Ascending aorta (tissue), 2 donors: ENCODE measurements around the gene PRPH. TPM values are rescaled to one million over a fixed set of nuclear protein-coding genes. Genes with fewer than 3 reads are reported as not detected.
"Not testable (repeated sequence)": the region's sequence is repeated elsewhere in the genome, so short reads cannot be mapped to it uniquely, and the experiment has no call there.

Experiments used
- DNase-seq, 2 donors: peaks; one replicate each; pipeline ENCODE4 v3.0.0-alpha.2; 2019; ENCODE audit warnings: low spot score in 2 of 2
- H3K27ac ChIP-seq, 2 donors: fragments of 200-600 bp; sonication (generic); one replicate each; pipeline ENCODE4 v1.5.1; 2016 to 2017; ENCODE audit warnings: mild to moderate bottlenecking in 1 of 2
- H3K27me3 ChIP-seq: fragments of 200-600 bp; sonication (generic); one replicate; pipeline ENCODE4 v1.5.1; 2017
- H3K36me3 ChIP-seq, 2 donors: fragments of 200-600 bp; sonication (generic); one replicate each; pipeline ENCODE4 v1.5.1; 2016
- H3K4me1 ChIP-seq, 2 donors: fragments of 200-600 bp; sonication (generic); one replicate each; pipeline ENCODE4 v1.5.1; 2016 to 2017; ENCODE audit warnings: mild to moderate bottlenecking in 1 of 2
- H3K4me3 ChIP-seq, 2 donors: fragments of 200-600 bp; sonication (generic); one replicate each; pipeline ENCODE4 v1.5.1; 2016 to 2017; ENCODE audit warnings: mild to moderate bottlenecking in 1 of 2
- H3K9me3 ChIP-seq, 2 donors: fragments of 200-600 bp; sonication (generic); one replicate each; pipeline ENCODE4 v1.5.1; 2016
- CTCF ChIP-seq, 3 experiments: fragments of 200-600 bp in 2 of 3; fragments of 450-650 bp in 1 of 3; sonication (generic) in 2 of 3; IDR thresholded peaks; one replicate each; pipeline ENCODE4 v1.5.1; 2016 to 2019; ENCODE audit warnings: antibody characterized with exemption in 3 of 3, mild to moderate bottlenecking in 1 of 3, moderate library complexity in 1 of 3
- intact Hi-C: fragments of 100-400 bp; cut with DNase I; formaldehyde crosslinking; loops from one replicate; pipeline ENCODE4 v1.15.1; 2023
- total RNA-seq: library from RNA; depleted of rRNA; stranded (reverse); fragments of >200 nt; gene quantifications from one replicate; pipeline ENCODE4 v1.1.0, GENCODE V29; 2016

PRPH gene
- not detected for total RNA-seq

- intact Hi-C loops = no loop called here
- TF ChIP-seq CTCF (IDR thresholded peaks at IDR 0.05) = no peak
- H3K9me3 ChIP-seq = no peaks in the 10 kb centered on the region
- peak within 1 kb of the TSS in 1 of 2 donors; percentile 12 for H3K4me3 ChIP-seq
- H3K27ac ChIP-seq = no peak within 1 kb of the TSS
- H3K36me3 ChIP-seq = no peaks in the 10 kb centered on the region
- peaks cover 6 to 21% of the 10 kb centered on the region in 2 donors for H3K4me1 ChIP-seq
- DNase-seq = no peak
- H3K27me3 ChIP-seq = peaks cover 23% of the 10 kb centered on the region
Measured at GRCh38 chr12:49295082-49295936, at the start of gene PRPH. Gene PRPH, plus strand, starts transcription at chr12:49295147. Its CDS starts 54 bp downstream, at chr12:49295201.

GRCh38 chr12:49251357-49251756, 43.6 kb upstream of the PRPH start:
- intact Hi-C loops = no loop called here
- Histone ChIP-seq H3K4me1 (no peaks in the 10 kb centered on the region), H3K9me3 (no peaks in the 10 kb centered on the region), H3K27me3 (no peaks in the 10 kb centered on the region), H3K36me3 (no peaks in the 10 kb centered on the region), H3K4me3 (no peak overlapping the region), H3K27ac (no peak overlapping the region)
- DNase-seq = no peak
- no peak for TF ChIP-seq CTCF (IDR thresholded peaks at IDR 0.05)

- Histone ChIP-seq H3K27me3 (no peaks in the 10 kb centered on the region), H3K36me3 (no peaks in the 10 kb centered on the region), H3K27ac (no peak overlapping the region), H3K4me3 (no peak overlapping the region), H3K4me1 (no peaks in the 10 kb centered on the region), H3K9me3 (no peaks in the 10 kb centered on the region)
- no peak for DNase-seq
- intact Hi-C loops = no loop called here
- TF ChIP-seq CTCF (IDR thresholded peaks at IDR 0.05) = no peak
Measured at GRCh38 chr12:49253033-49253623, 41.8 kb upstream of the PRPH start.

GRCh38 chr12:49255456-49255855, 39.5 kb upstream of the PRPH start:
- H3K4me1 ChIP-seq, DNase-seq, H3K27ac ChIP-seq, H3K9me3 ChIP-seq, intact Hi-C loops, H3K27me3 ChIP-seq, H3K36me3 ChIP-seq, H3K4me3 ChIP-seq: not testable (repeated sequence)

- TF ChIP-seq CTCF (IDR thresholded peaks at IDR 0.05) = no peak
- intact Hi-C loops = no loop called here
- Histone ChIP-seq H3K4me1 (peaks cover 5 to 11% of the 10 kb centered on the region in 2 donors), H3K4me3 (no peak overlapping the region), H3K9me3 (no peaks in the 10 kb centered on the region), H3K36me3 (no peaks in the 10 kb centered on the region), H3K27ac (no peak overlapping the region), H3K27me3 (no peaks in the 10 kb centered on the region)
- DNase-seq = no peak
Measured at GRCh38 chr12:49255857-49256637, 38.9 kb upstream of the PRPH start.

GRCh38 chr12:49257508-49258184, 37.3 kb upstream of the PRPH start:
- H3K27me3 ChIP-seq, DNase-seq, H3K4me3 ChIP-seq, H3K36me3 ChIP-seq, intact Hi-C loops, H3K27ac ChIP-seq, H3K9me3 ChIP-seq: not testable (repeated sequence)
- peaks cover 5 to 11% of the 10 kb centered on the region in 2 donors for H3K4me1 ChIP-seq
